HEK293 (cell line): ENCODE results near the gene AGPAT4.

ENCODE experiments used
- CTCF ChIA-PET: fragments of 350-600 bp; formaldehyde crosslinking; extraction: SDS; loops from one replicate; lab custom pipeline; 2021; ENCODE audit warnings: antibody characterized with exemption; lab: Yijun Ruan, JAX
- POLR2A ChIA-PET: fragments of 300-600 bp; formaldehyde crosslinking; extraction: SDS; loops from one replicate; lab custom pipeline; 2020; ENCODE audit warnings: antibody characterized with exemption, inconsistent platforms; lab: Yijun Ruan, JAX
- H3K27ac ChIP-seq: fragments of 200-500 bp; sonication (Bioruptor generic); 2 replicates; pipeline ENCODE4 v1.5.1; 2014; ENCODE audit warnings: low read depth, low read length, control low read depth, inconsistent platforms; ENCODE audit errors: extremely low read depth
- H3K36me3 ChIP-seq, 2 experiments: fragments of 200-500 bp in 1 of 2; sonication (Bioruptor generic) in 1 of 2; 1 replicate in 1 of 2; 2 replicates in 1 of 2; pipeline ENCODE4 v1.5.1; 2014 to 2017; ENCODE audit warnings: inconsistent platforms in 2 of 2, low read length in 2 of 2; ENCODE audit not compliant: control insufficient read depth in 2 of 2, insufficient read depth in 1 of 2
- H3K4me1 ChIP-seq: fragments of 200-500 bp; sonication (Bioruptor generic); 2 replicates; pipeline ENCODE4 v1.5.1; 2014; ENCODE audit warnings: mild to moderate bottlenecking, low read length, inconsistent platforms; ENCODE audit not compliant: control insufficient read depth, insufficient read depth
- H3K4me3 ChIP-seq: 2 replicates; pipeline ENCODE4 v1.5.1; 2011; ENCODE audit warnings: low read depth, mild to moderate bottlenecking, control low read depth, low read length, moderate library complexity
- H3K9me3 ChIP-seq: fragments of 200-500 bp; sonication (Bioruptor generic); 2 replicates; pipeline ENCODE4 v1.5.1; 2014; ENCODE audit warnings: low read depth, low read length, inconsistent platforms; ENCODE audit not compliant: control insufficient read depth, insufficient read depth
- KLF1 ChIP-seq: fragments of 450-650 bp; formaldehyde crosslinking; IDR thresholded peaks from 2 replicates; pipeline ENCODE4 v1.5.1; 2016; ENCODE audit warnings: missing biosample characterization, missing genetic modification characterization
- PBX3 ChIP-seq: sonication (generic); formaldehyde crosslinking; IDR thresholded peaks from 2 replicates; pipeline ENCODE4 v1.8.1; 2022; ENCODE audit warnings: mild to moderate bottlenecking, moderate library complexity, missing genetic modification reagents
- PRDM2 ChIP-seq: fragments of 450-650 bp; formaldehyde crosslinking; IDR thresholded peaks from 2 replicates; pipeline ENCODE4 v1.5.1; 2016; ENCODE audit warnings: missing biosample characterization, missing genetic modification characterization, borderline replicate concordance
- SP7 ChIP-seq: fragments of 450-650 bp; formaldehyde crosslinking; IDR thresholded peaks from 2 replicates; pipeline ENCODE4 v1.5.1; 2016; ENCODE audit warnings: missing biosample characterization, missing genetic modification characterization
- TCF7L2 ChIP-seq: IDR thresholded peaks from 2 replicates; pipeline ENCODE4 v1.6.1; 2011; ENCODE audit warnings: low read depth, mild to moderate bottlenecking, inconsistent platforms, low read length, moderate library complexity, borderline replicate concordance
- TRIM28 ChIP-seq: IDR thresholded peaks from 2 replicates; pipeline ENCODE4 v1.6.1; 2011; ENCODE audit warnings: low read length, control low read depth, borderline replicate concordance
- YY1 ChIP-seq: fragments of 450-650 bp; formaldehyde crosslinking; IDR thresholded peaks from 2 replicates; pipeline ENCODE4 v1.5.1; 2018; ENCODE audit warnings: missing biosample characterization, missing genetic modification characterization
- ZBTB48 ChIP-seq: fragments of 450-650 bp; formaldehyde crosslinking; IDR thresholded peaks from 2 replicates; pipeline ENCODE4 v1.5.1; 2016; ENCODE audit warnings: missing biosample characterization, missing genetic modification characterization
- ZFHX2 ChIP-seq: fragments of 450-650 bp; formaldehyde crosslinking; conservative IDR thresholded peaks from 2 replicates; pipeline ENCODE4 v1.5.1; 2016; ENCODE audit warnings: missing biosample characterization, missing genetic modification characterization
- ZNF239 ChIP-seq: fragments of 450-650 bp; formaldehyde crosslinking; IDR thresholded peaks from 2 replicates; pipeline ENCODE4 v1.5.1; 2016; ENCODE audit warnings: missing biosample characterization, missing genetic modification characterization
- ZNF341 ChIP-seq: fragments of 450-650 bp; formaldehyde crosslinking; IDR thresholded peaks from 2 replicates; pipeline ENCODE4; 2016; ENCODE audit warnings: low read depth, missing biosample characterization, missing genetic modification characterization
- ZNF354C ChIP-seq: fragments of 450-650 bp; formaldehyde crosslinking; IDR thresholded peaks from 2 replicates; pipeline ENCODE4 v1.5.1; 2016; ENCODE audit warnings: missing biosample characterization, missing genetic modification characterization, low read depth, borderline replicate concordance
- ZNF423 ChIP-seq: fragments of 450-650 bp; formaldehyde crosslinking; IDR thresholded peaks from 2 replicates; pipeline ENCODE4 v1.5.1; 2016; ENCODE audit warnings: missing biosample characterization, missing genetic modification characterization
- ZNF488 ChIP-seq: fragments of 450-650 bp; formaldehyde crosslinking; IDR thresholded peaks from 2 replicates; pipeline ENCODE4 v1.5.1; 2016; ENCODE audit warnings: missing biosample characterization, missing genetic modification characterization
- ZNF529 ChIP-seq: fragments of 450-650 bp; formaldehyde crosslinking; IDR thresholded peaks from 2 replicates; pipeline ENCODE4 v1.5.1; 2017; ENCODE audit warnings: missing genetic modification characterization, missing biosample characterization; ENCODE audit not compliant: insufficient replicate concordance
- ZNF660 ChIP-seq: fragments of 450-650 bp; IDR thresholded peaks from 2 replicates; pipeline ENCODE4 v1.5.1; 2018; ENCODE audit warnings: missing biosample characterization, mild to moderate bottlenecking, missing genetic modification characterization
- ZNF776 ChIP-seq: fragments of 450-650 bp; formaldehyde crosslinking; IDR thresholded peaks from 2 replicates; pipeline ENCODE4 v1.5.0; 2017; ENCODE audit warnings: missing biosample characterization, missing genetic modification characterization, borderline replicate concordance
- TF ChIP-seq, protein P1 (sequence below): fragments of 450-650 bp; formaldehyde crosslinking; IDR thresholded peaks from 2 replicates; pipeline ENCODE4 v1.5.1; 2016; ENCODE audit warnings: missing biosample characterization, missing genetic modification characterization
- TF ChIP-seq, protein P2 (sequence below): fragments of 450-650 bp; formaldehyde crosslinking; IDR thresholded peaks from 2 replicates; pipeline ENCODE4 v1.5.1; 2017; ENCODE audit warnings: missing biosample characterization, mild to moderate bottlenecking, missing genetic modification characterization, moderate library complexity
- TF ChIP-seq, protein P3 (sequence below): fragments of 450-650 bp; formaldehyde crosslinking; IDR thresholded peaks from 2 replicates; pipeline ENCODE4 v1.5.1; 2016; ENCODE audit warnings: missing biosample characterization, missing genetic modification characterization

The AGPAT4 gene

DNA sequence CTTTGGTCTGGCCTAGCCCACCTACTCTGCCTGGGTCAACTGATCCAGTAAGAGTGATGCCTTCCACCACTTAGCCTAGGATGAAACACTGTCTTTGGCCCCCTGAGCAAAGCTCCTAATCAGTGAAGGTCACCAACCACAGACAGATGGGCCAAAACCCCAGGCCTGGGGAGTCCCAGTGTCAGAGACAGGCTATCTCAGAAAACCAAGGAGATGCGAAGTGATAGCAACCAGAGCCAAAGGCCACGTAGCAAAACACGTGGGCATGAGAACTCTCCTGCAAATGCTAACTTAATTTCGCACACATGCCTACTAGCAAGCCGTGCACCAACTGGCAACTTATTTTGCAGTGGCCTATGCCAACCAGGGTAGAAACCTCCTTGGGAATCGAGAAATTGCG, 29.1 kb downstream of the AGPAT4 start:
- no peaks in the 10 kb centered on the region for H3K4me1 ChIP-seq
- H3K9me3 ChIP-seq = no peaks in the 10 kb centered on the region
- CTCF ChIA-PET = interaction anchor here (1.6 kb wide), 1 partner anchor 126 kb away, joined by 4 read pairs; no protein-coding TSS in a partner anchor
- H3K4me3 ChIP-seq = no peak overlapping the region
- no peak for TF ChIP-seq ZBTB48 (tag by site-specific recombination)
- TF ChIP-seq ZNF488 (tag by site-specific recombination) = no peak
- TF ChIP-seq TRIM28 = no peak
- no peak for TF ChIP-seq ZNF354C
- no peak for TF ChIP-seq PBX3 (CRISPR knock-in tag)
- no peak for TF ChIP-seq ZNF239
- TF ChIP-seq, protein P1, sequence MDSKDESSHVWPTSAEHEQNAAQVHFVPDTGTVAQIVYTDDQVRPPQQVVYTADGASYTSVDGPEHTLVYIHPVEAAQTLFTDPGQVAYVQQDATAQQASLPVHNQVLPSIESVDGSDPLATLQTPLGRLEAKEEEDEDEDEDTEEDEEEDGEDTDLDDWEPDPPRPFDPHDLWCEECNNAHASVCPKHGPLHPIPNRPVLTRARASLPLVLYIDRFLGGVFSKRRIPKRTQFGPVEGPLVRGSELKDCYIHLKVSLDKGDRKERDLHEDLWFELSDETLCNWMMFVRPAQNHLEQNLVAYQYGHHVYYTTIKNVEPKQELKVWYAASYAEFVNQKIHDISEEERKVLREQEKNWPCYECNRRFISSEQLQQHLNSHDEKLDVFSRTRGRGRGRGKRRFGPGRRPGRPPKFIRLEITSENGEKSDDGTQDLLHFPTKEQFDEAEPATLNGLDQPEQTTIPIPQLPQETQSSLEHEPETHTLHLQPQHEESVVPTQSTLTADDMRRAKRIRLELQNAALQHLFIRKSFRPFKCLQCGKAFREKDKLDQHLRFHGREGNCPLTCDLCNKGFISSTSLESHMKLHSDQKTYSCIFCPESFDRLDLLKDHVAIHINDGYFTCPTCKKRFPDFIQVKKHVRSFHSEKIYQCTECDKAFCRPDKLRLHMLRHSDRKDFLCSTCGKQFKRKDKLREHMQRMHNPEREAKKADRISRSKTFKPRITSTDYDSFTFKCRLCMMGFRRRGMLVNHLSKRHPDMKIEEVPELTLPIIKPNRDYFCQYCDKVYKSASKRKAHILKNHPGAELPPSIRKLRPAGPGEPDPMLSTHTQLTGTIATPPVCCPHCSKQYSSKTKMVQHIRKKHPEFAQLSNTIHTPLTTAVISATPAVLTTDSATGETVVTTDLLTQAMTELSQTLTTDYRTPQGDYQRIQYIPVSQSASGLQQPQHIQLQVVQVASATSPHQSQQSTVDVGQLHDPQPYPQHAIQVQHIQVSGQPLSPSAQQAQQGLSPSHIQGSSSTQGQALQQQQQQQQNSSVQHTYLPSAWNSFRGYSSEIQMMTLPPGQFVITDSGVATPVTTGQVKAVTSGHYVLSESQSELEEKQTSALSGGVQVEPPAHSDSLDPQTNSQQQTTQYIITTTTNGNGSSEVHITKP (tag by site-specific recombination) = no peak
- TF ChIP-seq ZNF529 = no peak
- no peak for TF ChIP-seq ZNF776 (tag by site-specific recombination)
- TF ChIP-seq, protein P2, sequence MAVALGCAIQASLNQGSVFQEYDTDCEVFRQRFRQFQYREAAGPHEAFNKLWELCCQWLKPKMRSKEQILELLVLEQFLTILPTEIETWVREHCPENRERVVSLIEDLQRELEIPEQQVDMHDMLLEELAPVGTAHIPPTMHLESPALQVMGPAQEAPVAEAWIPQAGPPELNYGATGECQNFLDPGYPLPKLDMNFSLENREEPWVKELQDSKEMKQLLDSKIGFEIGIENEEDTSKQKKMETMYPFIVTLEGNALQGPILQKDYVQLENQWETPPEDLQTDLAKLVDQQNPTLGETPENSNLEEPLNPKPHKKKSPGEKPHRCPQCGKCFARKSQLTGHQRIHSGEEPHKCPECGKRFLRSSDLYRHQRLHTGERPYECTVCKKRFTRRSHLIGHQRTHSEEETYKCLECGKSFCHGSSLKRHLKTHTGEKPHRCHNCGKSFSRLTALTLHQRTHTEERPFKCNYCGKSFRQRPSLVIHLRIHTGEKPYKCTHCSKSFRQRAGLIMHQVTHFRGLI = no peak
- TF ChIP-seq ZNF341 = no peak
- no peak for TF ChIP-seq ZNF660 (tag by site-specific recombination)
- no peak for TF ChIP-seq KLF1 (tag by site-specific recombination)
- TF ChIP-seq, protein P3, sequence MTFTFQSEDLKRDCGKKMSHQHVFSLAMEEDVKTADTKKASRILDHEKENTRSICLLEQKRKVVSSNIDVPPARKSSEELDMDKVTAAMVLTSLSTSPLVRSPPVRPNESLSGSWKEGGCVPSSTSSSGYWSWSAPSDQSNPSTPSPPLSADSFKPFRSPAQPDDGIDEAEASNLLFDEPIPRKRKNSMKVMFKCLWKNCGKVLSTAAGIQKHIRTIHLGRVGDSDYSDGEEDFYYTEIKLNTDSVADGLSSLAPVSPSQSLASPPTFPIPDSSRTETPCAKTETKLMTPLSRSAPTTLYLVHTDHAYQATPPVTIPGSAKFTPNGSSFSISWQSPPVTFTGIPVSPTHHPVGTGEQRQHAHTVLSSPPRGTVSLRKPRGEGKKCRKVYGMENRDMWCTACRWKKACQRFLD = no peak
- TF ChIP-seq ZFHX2 (tag by site-specific recombination) = no peak
- no peak for TF ChIP-seq YY1 (tag by site-specific recombination)
- TF ChIP-seq SP7 (tag by site-specific recombination) = no peak
- no peak for TF ChIP-seq TCF7L2
- no peak for TF ChIP-seq PRDM2 (tag by site-specific recombination)
- TF ChIP-seq ZNF423 (tag by site-specific recombination) = no peak
- TF ChIP-seq, all 188 proteins: peak for 0
- H3K36me3 ChIP-seq = peaks cover 0 to 6% of the 10 kb centered on the region in 2 experiments; a peak in 1 of 3 replicates
- POLR2A ChIA-PET = no interaction called here
- H3K27ac ChIP-seq = no peak overlapping the region
